Measurements from ENCODE around the gene COX20.
"Not testable (repeated sequence)": the region's sequence is repeated elsewhere in the genome, so short reads cannot be mapped to it uniquely, and the experiment has no call there.

COX20 gene

DNA sequence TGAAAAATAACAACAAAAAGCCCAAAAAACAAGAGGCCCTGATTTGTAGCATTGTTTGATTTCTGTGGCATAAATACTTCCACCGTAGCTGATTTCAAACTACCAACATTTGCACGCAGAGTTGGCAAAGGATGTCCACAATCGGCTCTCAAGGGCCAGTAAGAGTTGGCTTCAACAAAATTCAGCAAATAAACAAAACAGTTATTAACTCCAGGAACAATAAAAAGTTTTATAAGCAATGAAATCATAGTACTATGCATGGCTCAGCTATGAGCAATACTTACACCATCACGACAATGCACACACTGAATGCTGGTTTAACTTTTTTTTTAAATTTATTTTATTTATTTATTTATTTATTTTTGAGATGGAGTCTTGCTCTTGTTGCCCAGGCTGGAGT lies 8.7 kb upstream of the COX20 start:
- DNase-seq = no peak

DNA sequence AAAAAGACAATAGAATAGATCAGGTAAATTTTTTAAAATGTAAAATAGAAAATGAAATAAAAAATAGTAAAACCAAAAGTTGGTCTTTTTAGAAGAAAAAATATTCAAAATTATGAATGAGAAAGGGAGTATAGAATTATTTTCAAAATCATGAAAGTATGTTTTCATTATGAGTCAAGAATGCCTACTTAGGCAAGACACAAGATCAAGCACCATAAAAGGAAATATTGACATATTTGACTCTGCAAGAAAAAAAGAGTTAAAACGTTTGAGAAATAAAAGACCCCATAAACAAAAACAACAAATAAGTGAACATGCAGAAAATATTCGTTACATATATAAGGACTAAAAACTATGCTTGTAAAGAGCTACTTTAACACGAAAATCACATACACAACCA lies 4.8 kb upstream of the COX20 start:
- no peak for DNase-seq

DNA sequence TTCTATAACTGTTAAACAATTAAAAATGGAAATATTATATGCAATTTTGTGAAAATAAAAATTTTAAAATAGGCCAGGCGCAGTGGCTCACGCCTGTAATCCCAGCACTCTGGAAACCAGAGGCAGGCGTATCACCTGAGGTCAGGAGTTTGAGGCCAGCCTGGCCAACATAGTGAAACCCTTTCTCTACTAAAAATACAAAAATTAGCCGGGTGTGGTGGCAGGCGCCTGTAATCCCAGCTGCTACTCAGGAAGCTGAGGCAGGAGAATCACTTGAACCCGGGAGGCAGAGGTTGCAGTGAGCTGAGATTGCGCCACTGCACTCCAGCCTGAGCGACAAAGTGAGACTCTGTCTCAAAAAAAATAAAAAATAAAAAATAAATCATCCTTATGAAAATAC lies 2.2 kb upstream of the COX20 start:
- DNase-seq = not testable (repeated sequence)

GRCh38 chr1:244833734-244834542 lies 1.5 kb upstream of the COX20 start:
- DNase-seq = peak; percentile 55 to 64

DNA sequence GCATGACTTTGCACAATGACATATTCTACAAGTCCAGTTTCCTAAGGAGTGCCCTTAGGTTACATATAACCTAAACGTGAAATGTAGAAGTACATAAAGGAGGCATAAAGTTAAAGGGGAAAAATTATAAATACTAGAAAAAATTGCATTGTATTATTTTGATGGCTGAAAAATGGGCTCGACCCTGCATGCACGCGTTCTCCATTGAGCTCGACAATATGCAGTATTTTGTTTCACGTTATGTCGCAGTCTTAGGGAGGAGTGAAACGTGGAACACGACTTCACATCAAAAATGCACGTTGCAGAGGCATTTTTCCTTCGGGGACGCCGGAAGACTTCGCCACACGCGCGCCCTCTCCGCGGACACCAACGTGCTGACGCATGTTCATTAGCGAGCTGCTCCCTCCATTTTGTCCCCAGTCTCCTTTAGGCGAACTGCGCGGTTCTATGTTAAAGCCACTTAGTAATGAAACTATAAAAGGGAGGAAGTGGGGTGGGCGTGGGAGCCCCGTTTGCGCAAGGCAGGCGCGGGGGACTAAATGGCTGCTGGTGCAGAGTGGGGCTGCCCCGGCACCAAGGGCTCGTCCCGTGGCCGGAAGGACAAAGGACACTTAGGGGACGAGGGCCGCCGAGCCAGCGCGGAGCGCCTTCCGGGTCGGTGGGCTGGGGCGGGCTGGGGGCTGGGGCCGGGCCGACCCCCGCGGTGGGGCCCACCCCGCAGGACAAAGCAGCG lies 749 bp upstream of the COX20 start:
- peak in 1 of 2 experiments; percentile 96 for DNase-seq

GRCh38 chr1:244836135-244836521 lies 670 bp downstream of the COX20 start:
- no peak for DNase-seq

GRCh38 chr1:244836584-244836983 lies 1.1 kb downstream of the COX20 start:
- DNase-seq = no peak

GRCh38 chr1:244837597-244838258 lies 2.3 kb downstream of the COX20 start:
- DNase-seq = peak in 1 of 2 experiments; percentile 30

GRCh38 chr1:244839656-244840055 lies 4.2 kb downstream of the COX20 start:
- DNase-seq = no peak

GRCh38 chr1:244840219-244840794 lies 4.8 kb downstream of the COX20 start:
- DNase-seq = no peak

GRCh38 chr1:244841273-244841927 lies 5.9 kb downstream of the COX20 start:
- no peak for DNase-seq

DNA sequence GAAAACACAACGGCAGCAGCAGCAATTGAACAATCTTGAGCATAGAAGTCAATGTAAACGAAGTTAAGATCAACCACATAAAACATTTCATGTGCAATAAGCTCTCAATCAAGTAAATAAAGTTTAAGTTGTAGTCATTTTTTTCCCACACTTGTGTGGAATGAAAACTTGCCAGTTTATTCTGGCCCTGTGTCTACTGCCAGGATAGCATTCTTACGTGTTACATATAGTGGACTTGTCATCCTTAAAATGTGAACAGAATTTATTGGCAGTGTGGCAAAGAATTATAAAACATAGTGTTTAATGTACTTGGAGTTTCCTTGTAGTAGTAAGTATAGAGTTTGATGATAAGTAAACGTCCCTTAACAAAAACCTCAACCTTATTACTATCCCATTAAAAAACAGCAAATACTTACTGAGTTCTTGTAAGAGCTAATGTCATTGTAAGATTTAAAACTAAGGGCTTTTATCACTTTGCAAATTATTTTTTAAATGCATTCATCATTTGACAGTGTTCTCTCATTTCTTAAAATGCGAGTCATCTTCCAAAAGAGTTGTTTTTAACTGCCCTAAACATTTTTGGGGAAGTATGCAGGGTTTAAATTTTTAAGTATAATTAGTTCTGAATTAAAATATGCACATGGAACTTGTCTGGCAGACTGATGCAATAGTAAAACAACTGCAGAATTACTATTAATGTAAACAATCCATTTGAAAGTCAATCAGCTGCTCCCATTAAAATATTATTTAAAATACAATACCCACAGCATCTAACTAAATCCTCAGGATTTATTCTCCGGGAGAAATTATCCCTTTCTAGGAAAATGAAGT lies 7.9 kb downstream of the COX20 start:
- DNase-seq = no peak

DNA sequence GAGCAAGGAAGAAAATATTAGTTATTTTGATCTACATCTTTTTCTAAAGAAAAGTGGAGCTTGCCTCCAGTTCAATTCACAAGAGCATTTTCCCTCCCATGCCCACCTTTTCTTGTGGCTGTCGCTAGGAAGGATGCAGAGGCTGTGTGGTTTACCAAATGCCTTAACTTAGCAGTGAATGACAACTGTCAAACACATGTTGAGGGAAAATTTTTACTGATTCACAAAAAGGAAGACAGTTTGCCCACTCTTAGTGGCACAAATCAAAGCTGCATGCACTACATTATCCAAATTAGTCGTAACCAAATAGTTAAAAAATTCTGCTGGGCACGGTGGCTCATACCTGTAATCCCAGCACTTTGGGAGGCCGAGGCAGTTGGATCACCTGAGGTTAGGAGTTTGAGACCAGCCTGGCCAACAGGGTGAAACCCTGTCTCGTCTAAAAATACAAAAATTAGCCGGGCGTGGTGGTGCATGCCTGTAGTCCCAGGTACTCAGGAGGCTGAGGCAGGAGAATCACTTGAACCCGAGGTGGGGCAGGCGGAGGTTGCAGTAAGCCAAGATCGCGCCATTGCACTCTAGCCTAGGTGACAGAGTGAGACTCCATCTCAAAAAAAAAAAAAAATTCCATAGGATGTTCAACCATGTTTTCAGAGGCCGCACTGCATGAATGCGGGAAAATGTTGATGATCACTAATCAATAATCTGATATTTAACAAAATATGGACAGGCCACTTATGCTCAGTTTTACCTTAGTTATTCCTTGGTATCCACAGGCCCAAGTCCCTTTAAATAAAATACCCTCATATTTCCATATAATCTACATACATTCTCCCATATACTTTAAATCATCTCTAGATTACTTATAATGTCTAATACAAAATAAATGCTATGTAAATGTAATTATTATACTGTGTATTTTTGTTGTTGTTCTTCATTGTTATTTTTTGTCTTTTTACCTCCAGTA lies 9.0 kb downstream of the COX20 start:
- no peak for DNase-seq

GRCh38 chr1:244846653-244847052 lies 11.2 kb downstream of the COX20 start:
- DNase-seq = no peak

- DNase-seq = no peak
Observed at GRCh38 chr1:244849189-244849866, 13.9 kb downstream of the COX20 start.

GRCh38 chr1:244850099-244850852 lies 14.8 kb downstream of the COX20 start:
- no peak for DNase-seq

- DNase-seq = no peak
Observed at GRCh38 chr1:244850896-244851295, 15.4 kb downstream of the COX20 start.

DNA sequence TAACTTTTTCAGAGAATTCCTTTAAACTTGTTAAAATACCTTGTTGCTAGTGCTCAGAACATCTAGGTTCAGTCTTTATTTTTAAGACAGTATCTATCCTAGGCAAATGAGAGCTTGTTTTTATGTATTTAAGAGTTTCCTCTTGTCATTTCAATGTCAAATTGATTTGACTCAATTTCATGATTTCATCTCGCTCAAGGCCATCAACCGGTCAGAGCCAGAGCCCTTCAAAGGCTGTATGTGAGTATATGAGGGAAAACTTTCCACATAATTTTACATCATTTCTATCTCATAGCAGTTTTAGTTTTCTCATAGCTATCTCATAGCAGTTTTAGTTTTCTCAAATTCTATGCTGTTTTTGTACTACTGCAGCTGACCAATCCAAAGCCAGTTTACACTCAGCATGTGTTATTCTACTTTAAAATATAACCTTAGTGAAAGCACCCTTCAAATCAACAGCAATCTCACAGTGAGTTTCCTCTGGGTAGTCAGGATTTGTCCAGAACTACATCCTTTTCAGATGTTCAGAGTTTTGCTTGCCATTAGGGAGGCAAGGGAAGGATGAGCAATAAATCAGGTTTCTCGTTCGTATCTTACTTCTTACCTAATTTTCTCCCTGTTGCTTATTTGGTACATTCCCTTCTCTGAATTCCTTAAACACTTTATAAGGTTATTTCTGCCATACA lies 16.2 kb downstream of the COX20 start:
- DNase-seq = no peak

DNA sequence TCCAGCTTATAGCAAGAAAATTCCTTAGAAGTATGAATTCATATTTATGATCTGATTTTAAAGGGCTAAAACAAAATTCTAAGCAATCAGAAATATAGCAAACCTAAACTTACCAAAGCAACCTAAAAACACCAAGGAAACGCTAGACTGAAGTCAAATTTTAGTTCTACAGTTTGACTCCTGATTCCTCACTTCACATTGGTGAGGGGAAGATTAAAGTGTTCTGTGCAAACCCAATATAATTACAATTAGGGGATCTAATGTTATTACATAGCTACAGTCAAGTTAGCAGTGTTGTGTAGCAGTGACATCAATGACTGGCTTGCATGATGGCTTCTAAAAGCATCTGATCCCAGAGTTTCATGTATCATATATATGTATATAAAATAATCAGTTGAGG lies 17.2 kb downstream of the COX20 start:
- DNase-seq = no peak
